ENCODE data around the gene LILRA6.
A peak's percentile ranks its signal among the peaks of the same experiment; 100 is the strongest.
"Not testable (repeated sequence)": the region's sequence is repeated elsewhere in the genome, so short reads cannot be mapped to it uniquely, and the experiment has no call there.

The LILRA6 gene

GRCh38 chr19:54208784-54209057 is 33.9 kb downstream of the LILRA6 start:
- no peak for FAIRE-seq
- DNase-seq (ENCODE audit: low spot score) = peak; percentile 8

DNA sequence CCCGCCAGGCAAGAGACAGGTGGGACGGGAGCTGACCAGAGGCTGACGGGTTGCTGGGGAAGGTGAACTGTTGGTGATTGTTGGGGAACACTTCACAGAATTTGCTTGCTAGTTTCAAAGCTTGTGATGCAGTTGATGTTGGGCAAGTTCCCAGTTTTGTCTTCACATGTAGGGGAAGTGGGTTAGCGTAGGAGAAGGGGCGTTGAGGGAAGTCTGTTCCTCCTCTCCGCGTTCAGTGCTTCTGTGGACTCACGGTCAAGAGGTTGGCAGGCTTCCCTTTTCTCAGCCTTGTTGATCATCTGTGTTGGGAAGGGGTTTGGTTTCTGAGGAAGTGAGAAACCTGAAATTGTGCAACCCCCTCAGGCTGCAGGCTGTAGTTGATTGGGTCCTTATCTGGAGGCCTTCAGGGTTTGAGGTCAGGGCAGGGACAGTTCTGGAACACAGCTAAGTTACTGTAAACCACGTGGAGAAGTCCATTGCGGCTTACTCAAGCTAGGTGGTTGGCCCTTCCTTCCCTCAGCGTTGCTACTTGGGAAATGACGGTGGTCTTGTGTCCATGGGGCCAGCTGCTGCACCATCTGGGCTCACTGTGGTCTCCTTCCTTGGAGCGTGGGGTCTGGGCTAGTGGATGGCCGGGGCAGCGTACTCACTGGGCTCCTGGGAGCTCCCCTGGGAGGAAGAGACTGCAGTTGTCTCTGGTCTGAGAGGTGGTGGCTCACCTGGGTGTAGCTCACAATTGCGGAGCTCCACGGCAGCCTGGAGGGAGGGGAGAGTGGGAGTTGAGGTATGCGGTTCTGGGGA is 34.4 kb downstream of the LILRA6 start:
- DNase-seq (ENCODE audit: low spot score) (peak; percentile 19), FAIRE-seq (no peak)

- DNase-seq (ENCODE audit: low spot score) (no peak), FAIRE-seq (no peak)
These were observed 35.0 kb downstream of the LILRA6 start for GRCh38 chr19:54207676-54207982.

DNA sequence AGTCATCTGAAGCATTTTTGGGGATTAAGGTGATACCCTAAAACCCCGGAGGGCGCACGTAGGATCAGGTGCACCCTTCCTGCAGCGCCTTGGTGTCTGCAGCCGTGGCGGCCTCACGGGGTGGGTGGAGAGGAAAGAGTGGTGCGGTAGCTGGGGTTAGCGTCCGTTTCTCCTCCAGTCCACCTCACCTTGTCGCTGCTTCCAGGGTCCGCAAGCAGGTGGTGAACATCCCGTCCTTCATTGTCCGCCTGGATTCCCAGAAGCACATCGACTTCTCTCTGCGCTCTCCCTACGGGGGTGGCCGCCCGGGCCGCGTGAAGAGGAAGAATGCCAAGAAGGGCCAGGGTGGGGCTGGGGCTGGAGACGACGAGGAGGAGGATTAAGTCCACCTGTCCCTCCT is 35.4 kb downstream of the LILRA6 start:
- not testable (repeated sequence) for FAIRE-seq; DNase-seq (ENCODE audit: low spot score)

DNA sequence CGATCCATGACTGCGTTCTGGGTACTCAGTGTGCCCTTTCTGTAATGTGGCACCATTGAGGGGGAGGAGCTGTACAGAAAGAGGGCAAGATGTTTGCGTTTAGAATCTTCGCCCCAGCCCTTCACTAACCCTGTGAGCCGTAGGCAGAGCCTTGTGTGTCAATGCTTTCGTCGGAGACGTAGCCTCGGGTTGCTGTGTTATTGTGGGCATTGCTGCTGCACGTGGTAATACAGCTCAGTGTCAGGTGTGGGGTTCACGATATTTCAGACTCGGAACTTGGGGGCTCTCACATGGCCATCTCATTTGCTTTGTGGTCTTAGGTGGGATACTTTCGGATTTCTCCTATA is 35.8 kb downstream of the LILRA6 start:
- DNase-seq (ENCODE audit: low spot score) = no peak
- FAIRE-seq = no peak

DNA sequence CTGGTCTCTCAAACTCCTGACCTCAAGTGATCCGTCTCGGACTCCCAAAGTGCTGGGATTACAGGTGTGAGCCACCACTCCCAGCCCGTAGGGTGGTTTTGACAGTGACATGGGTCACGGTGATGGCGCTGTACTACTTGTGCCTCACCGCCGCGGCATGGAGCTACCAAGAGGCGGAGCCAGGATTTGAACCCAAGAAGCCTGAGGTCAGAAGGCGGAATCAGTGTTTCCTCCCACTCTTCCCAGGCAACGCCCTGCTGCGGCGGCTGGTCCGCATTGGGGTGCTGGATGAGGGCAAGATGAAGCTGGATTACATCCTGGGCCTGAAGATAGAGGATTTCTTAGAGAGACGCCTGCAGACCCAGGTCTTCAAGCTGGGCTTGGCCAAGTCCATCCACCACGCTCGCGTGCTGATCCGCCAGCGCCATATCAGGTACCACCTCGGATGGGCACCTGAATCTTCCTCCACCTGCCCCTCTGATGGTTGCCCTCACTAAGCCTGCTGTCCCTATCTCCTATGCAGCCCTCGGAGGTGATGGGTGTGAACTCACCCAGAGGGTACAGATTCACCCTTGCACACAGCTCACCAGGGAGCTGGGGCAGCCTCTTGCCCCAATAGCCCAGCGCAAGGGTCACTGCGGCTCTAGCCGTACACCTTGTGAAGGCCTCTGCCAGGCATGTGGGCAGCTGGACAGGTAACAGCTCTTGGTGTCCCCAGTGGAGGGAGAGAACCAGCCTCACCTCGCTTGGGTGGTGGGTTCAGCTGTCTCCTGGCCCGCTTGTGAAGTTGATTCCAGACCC is 36.4 kb downstream of the LILRA6 start:
- no peak for DNase-seq (ENCODE audit: low spot score)
- FAIRE-seq = no peak

- no peak for DNase-seq (ENCODE audit: low spot score)
- no peak for FAIRE-seq
These were observed 37.7 kb downstream of the LILRA6 start for GRCh38 chr19:54204767-54205468.

DNA sequence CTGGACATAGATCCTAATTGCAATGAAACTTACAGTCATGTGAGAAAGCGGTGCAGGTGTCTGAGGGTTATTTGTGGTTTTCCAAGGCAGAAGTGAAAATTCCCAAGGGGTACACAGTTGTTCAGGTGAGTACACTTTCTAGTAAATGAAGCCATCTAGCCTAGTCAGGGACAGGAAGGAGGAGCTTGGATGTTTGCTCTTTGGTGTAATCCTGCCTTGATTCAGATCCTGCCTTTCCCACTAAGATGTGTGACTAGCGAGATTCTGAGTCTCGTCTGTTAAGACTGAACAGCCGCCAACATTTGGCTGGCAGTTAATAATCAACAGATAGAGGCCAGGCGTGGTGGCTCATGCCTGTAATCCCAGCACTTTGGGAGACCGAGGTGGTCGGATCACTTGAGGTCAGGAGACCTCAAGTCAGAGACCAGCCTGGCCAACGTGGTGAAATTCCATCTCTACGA is 39.4 kb downstream of the LILRA6 start:
- FAIRE-seq (peak; percentile 93), DNase-seq (ENCODE audit: low spot score) (peak; percentile 86)

GRCh38 chr19:54201980-54202379 is 40.6 kb downstream of the LILRA6 start:
- FAIRE-seq = no peak

GRCh38 chr19:54201172-54201701 is 41.4 kb downstream of the LILRA6 start:
- no peak for FAIRE-seq
- DNase-seq (ENCODE audit: low spot score) = no peak

More at GRCh38 chr19:54201980-54202379, 40.6 kb downstream of the LILRA6 start:
- DNase-seq (ENCODE audit: low spot score) = peak; percentile 7

DNA sequence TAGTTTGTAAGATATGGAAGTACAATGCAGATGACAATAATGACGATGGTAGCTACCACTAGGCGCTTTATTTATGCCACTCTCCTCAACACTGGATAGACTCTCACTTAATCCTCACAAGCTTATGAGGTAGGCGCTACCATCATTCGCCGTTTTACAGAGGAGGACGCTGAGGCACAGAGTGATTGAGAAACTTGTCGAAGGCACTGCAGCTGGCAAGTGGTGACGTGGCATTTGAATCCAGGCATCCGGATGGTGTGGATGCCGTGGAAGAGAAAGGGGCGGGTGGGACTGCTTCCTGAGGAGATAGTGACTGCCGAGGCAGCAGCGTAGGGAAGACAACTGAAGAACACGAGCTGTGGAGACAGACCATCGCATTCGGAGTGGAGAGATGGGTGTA is 43.2 kb downstream of the LILRA6 start:
- DNase-seq (ENCODE audit: low spot score) = no peak
- no peak for FAIRE-seq

- FAIRE-seq (no peak), DNase-seq (ENCODE audit: low spot score) (no peak)
These were observed 45.5 kb downstream of the LILRA6 start for GRCh38 chr19:54197121-54197520.

DNA sequence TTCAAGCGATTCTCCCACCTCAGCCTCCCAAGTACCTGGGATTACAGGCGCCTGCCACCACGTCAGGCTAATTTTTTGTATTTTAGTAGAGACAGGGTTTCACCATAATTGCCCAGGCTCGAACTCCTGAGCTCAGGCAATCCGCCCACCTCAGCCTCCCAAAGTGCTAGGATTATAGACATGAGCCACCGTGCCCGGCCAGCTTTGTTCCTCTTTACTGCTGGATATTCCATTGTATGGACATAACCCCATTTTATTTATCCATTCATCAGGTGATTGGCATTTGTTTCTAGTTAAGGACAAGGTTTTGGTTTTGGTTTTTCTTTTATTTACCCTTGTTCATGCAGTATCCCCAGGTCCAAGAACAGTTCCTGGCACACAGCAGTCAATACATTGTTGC is 46.1 kb downstream of the LILRA6 start:
- no peak for FAIRE-seq

GRCh38 chr19:54194463-54194862 is 48.1 kb downstream of the LILRA6 start:
- not testable (repeated sequence) for DNase-seq (ENCODE audit: low spot score); FAIRE-seq

More for the DNA sequence above, 46.1 kb downstream of the LILRA6 start:
- no peak for DNase-seq (ENCODE audit: low spot score)

DNA sequence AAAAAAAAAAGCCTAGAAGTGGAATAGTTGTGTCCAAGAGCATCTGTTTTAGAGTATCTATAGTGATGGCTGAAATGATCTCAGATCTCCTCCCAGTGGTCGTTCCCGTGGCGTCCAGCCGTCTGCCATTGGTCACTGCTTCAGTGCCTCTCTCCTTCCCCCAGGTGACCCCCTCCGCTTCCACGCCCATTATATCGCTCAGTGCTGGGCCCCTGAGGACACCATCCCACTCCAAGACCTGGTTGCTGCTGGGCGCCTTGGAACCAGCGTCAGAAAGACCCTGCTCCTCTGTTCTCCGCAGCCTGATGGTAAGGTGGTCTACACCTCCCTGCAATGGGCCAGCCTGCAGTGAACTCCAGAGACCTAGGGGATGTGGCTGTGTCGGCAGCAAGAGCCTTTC is 49.6 kb downstream of the LILRA6 start:
- no peak for DNase-seq (ENCODE audit: low spot score)

DNA sequence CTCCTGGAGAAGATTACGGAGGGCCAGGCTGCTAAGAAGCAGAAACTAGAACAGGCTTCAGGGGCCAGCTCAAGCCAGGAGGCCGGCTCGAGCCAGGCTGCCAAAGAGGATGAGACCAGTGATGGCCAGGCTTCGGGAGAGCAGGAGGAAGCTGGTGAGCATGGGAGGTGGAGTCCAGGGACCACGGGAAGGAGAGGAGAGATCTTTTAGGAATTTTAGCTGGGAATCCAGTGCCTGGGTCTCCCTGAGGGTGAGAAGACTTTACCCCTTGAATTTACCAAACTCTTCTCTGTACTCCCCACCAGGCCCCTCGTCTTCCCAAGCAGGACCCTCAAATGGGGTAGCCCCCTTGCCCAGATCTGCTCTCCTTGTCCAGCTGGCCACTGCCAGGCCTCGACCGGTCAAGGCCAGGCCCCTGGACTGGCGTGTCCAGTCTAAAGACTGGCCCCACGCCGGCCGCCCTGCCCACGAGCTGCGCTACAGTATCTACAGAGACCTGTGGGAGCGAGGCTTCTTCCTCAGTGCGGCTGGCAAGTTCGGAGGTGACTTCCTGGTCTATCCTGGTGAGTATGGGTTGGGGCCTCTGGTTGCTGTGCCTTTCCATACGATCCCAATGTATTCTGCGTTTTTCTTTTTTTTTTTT is 50.7 kb downstream of the LILRA6 start:
- DNase-seq (ENCODE audit: low spot score) = no peak
- FAIRE-seq = no peak

More for the DNA sequence above, 49.6 kb downstream of the LILRA6 start:
- no peak for FAIRE-seq

DNA sequence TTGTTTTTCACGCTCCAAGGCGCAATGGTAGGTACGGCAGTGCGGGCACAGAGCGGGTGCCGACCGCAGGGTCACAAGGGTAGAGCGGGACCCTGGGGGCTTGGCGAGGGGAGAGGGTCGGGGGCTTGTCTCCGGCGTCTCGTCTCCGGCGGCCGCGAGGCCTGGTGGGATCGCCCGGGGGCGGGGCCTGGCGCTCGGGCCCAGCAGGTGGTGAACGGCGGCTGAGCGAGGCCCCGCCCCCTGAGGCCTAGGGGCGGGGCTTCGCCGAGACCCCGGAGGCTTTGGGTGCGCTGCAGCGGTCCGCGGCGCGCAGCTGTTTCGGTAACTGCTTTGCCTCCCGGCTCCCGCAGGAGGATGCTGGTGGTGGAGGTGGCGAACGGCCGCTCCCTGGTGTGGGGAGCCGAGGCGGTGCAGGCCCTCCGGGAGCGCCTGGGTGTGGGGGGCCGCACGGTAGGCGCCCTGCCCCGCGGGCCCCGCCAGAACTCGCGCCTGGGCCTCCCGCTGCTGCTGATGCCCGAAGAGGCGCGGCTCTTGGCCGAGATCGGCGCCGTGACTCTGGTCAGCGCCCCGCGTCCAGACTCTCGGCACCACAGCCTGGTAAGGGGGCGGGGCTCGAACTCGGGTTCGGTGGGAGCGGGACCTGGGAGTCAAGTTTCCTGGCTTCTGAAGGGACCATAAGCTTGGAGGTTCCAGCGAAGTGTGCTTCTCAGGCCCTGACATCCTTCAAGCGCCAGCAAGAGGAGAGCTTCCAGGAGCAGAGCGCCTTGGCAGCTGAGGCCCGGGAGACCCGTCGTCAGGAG is 51.4 kb downstream of the LILRA6 start, which contains the start of gene TSEN34:
TSEN34 (plus strand) TSS at position 298 of the 800 bp plus-strand sequence; CDS start at position 355, 57 bp downstream.
- DNase-seq (ENCODE audit: low spot score) = peak; percentile 58
- no peak for FAIRE-seq

- peak; percentile 97 for DNase-seq (ENCODE audit: low spot score)
- peak; percentile 92 for FAIRE-seq
These were observed 52.0 kb downstream of the LILRA6 start for GRCh38 chr19:54190503-54191010.

DNA sequence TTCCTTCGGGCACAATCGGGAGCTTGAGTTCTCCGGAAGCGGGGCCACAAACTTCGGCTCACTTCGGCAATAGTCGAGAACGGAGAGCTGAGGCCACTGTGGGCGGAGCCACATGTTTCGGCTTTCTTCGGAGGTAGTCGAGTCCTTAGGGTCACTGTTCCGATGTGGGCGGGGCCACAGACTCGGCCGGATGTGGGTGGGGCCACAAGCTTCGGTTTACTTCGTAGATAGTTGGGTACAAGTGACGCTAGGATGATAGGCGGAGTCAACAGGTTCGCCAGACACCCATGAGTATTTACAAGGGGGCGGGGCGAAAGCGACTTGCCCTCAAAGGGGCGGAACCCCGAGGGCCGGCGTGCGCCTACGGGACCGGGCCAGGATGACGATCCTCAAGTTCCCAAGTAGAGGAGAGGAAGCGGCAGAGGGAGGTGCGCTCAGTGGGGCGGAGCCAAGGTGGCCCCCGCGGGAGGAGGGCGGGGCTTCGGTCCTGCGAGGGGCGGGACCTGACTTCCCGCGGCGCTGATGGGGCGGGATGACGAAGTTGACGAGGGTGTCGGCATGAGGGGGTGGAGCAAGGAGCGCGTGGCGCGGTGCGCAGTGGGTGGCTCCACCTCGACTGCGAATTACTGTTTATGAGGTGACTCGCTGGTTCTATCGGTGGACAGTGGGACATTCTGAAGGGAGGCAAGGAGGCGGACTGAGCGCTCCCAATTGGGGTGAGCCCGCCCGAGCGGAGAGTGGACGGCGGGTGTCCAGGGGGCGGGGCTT is 52.7 kb downstream of the LILRA6 start:
- FAIRE-seq (peak; percentile 98), DNase-seq (ENCODE audit: low spot score) (peak; percentile 100)
